ENCODE data around the gene EVL. TPM values are rescaled to one million over a fixed set of nuclear protein-coding genes. Genes with fewer than 3 reads are reported as not detected.
A peak's percentile ranks its signal among the peaks of the same experiment; 100 is the strongest.

Gene EVL
- total RNA-seq, 1 donor from 2014 or later = 290 TPM

DNA sequence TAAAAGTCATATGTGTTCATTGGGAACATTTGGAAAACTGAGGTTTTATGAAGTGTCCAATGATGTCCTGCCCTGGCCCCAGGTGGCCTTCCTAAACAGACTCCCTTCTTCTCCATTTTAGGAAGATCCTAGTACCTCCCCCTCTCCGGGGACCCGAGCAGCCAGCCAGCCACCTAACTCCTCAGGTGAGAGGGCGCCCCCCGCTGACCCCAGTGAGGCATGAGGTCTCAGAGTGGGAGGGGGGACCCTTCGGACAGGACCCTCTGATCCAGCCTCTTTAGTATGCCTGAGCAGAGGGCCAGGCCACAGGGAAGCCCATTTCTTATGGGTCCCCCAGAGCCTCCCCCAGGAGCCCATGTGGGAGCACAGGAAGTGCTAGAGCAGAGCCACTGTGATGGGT is 70.6 kb downstream of the EVL start:
- no peak overlapping the region for H3K27ac Mint-ChIP-seq
- peaks cover 65% of the 10 kb centered on the region for H3K36me3 Mint-ChIP-seq (ENCODE audit: low read depth)
- H3K4me1 Mint-ChIP-seq (ENCODE audit: low read depth) = no peaks in the 10 kb centered on the region
- H3K27me3 Mint-ChIP-seq (ENCODE audit: insufficient read depth) = no peaks in the 10 kb centered on the region
- DNase-seq (ENCODE audit: low spot score) = no peak
- intact Hi-C loops (cut with micrococcal nuclease) = no loop called here
- H3K9me3 Mint-ChIP-seq = no peaks in the 10 kb centered on the region
- H3K4me3 Mint-ChIP-seq = no peak overlapping the region

DNA sequence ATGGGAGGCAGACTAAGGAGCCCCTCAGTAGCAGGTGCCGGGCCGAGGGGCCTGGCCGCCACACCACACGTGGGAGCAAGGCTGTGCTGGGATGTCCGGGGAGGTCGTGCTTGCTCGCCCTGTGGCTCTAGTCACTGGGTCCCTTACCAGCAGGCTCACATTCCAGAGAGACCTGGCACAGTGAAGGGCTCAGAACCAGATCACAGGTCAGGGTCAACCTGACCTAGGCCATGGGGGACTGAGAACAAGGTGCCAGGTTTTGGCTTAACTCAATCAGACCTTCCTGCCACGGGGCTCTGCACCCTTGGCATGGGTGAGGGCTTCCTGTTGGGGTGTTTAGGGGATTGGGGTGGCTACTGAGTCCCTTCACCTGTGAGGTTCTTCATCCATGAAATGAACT is 72.0 kb downstream of the EVL start:
- Mint-ChIP-seq H3K36me3 (ENCODE audit: low read depth) (peaks cover 52% of the 10 kb centered on the region), H3K4me1 (ENCODE audit: low read depth) (no peaks in the 10 kb centered on the region), H3K27ac (peak overlapping the region; percentile 52), H3K27me3 (ENCODE audit: insufficient read depth) (no peaks in the 10 kb centered on the region), H3K4me3 (no peak overlapping the region), H3K9me3 (no peaks in the 10 kb centered on the region)
- no peak for DNase-seq (ENCODE audit: low spot score)
- intact Hi-C loops (cut with micrococcal nuclease) = no loop called here

DNA sequence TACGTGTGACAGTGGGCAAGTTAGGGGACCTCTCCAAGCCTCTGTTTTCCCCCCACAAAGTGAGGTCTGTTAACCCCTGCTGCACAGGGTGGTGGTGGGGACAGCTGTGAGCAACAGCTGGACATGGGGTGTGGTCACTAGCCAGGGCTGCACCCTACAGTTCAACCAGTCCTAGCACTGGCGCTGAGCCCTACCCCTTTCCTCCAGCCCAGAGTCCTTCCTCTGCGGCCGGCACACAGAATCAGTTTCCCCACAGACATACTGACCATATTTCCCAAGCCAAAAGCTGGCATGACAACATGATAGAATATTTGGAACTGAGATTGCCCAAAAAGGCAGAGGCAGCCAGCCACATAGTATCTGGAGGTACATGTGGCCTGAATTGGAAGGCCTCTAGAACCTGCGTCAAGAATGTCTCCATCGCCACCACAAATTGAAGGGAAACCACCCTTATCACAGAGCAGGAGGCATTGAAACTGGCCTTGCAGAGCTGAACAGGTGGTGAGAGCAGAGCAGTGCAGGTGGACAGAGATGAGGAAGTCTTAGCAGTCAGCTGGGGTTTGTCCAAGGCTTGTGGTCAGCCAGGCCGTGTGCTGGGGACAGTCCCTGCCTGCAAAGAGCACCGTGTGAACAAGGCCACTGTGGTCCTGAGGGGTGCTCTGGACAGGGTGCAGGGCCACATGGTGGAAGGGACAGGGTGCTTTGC is 73.0 kb downstream of the EVL start:
- Mint-ChIP-seq H3K27me3 (ENCODE audit: insufficient read depth) (no peaks in the 10 kb centered on the region), H3K9me3 (no peaks in the 10 kb centered on the region), H3K4me3 (no peak overlapping the region), H3K4me1 (ENCODE audit: low read depth) (no peaks in the 10 kb centered on the region), H3K27ac (no peak overlapping the region), H3K36me3 (ENCODE audit: low read depth) (peaks cover 46% of the 10 kb centered on the region)
- no peak for DNase-seq (ENCODE audit: low spot score)
- intact Hi-C loops (cut with micrococcal nuclease) = no loop called here

DNA sequence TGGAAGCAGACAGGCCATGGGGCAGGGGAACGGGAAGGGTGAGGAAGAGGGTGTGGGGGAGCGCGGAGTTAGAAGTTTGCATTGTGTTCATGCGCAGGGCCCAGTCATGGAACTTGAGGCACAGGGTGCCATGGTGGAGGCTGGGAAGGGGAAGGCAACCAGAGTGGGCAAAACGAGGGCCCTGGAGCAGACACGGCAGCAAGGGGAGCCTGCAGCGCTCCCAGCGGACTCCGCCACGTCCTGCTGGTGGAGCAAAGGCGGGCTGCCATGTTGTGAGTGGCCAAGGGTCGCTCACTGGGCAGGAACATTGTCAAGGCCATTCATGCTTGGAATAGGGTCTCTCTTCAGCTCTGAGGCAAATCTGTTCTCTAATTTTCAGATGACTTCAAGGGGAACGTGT is 73.7 kb downstream of the EVL start:
- no peaks in the 10 kb centered on the region for H3K27me3 Mint-ChIP-seq (ENCODE audit: insufficient read depth)
- no peak overlapping the region for H3K27ac Mint-ChIP-seq
- H3K36me3 Mint-ChIP-seq (ENCODE audit: low read depth) = peaks cover 44% of the 10 kb centered on the region
- intact Hi-C loops (cut with micrococcal nuclease) = no loop called here
- no peak for DNase-seq (ENCODE audit: low spot score)
- no peak overlapping the region for H3K4me3 Mint-ChIP-seq
- no peaks in the 10 kb centered on the region for H3K4me1 Mint-ChIP-seq (ENCODE audit: low read depth)
- H3K9me3 Mint-ChIP-seq = no peaks in the 10 kb centered on the region

DNA sequence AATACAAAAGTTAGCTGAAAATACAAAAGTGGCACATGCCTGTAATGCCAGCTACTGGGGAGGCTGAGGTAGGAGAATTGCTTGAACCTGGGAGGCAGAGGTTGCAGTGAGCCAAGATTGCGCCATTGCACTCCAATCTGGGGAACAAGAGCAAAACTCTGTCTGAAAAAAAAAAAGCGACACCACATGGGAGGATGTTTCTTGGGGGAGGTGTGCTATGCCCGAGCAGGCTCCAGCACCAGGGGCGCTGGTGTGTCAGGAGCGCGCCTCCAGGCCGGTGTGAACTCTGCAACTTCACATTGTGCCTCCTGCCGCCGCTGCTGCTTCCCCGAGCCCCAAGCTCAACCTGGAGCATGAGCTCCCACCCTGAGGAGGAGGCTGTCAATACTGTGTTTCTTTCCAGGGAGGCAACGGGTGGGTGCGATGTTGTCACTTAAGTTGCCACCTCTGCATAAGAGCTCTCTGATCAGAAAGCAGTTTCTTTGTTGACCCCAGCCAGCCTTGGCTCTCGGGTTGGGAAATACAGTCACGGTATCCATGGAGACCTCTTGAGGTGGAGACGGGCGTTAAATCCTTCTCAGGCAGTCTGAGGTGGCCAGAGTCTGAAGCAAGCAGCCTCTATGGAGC is 75.3 kb downstream of the EVL start:
- no peaks in the 10 kb centered on the region for H3K4me1 Mint-ChIP-seq (ENCODE audit: low read depth)
- no peak for DNase-seq (ENCODE audit: low spot score)
- intact Hi-C loops (cut with micrococcal nuclease) = no loop called here
- H3K9me3 Mint-ChIP-seq = no peaks in the 10 kb centered on the region
- peaks cover 31% of the 10 kb centered on the region for H3K36me3 Mint-ChIP-seq (ENCODE audit: low read depth)
- H3K27ac Mint-ChIP-seq = no peak overlapping the region
- no peak overlapping the region for H3K4me3 Mint-ChIP-seq
- H3K27me3 Mint-ChIP-seq (ENCODE audit: insufficient read depth) = no peaks in the 10 kb centered on the region

DNA sequence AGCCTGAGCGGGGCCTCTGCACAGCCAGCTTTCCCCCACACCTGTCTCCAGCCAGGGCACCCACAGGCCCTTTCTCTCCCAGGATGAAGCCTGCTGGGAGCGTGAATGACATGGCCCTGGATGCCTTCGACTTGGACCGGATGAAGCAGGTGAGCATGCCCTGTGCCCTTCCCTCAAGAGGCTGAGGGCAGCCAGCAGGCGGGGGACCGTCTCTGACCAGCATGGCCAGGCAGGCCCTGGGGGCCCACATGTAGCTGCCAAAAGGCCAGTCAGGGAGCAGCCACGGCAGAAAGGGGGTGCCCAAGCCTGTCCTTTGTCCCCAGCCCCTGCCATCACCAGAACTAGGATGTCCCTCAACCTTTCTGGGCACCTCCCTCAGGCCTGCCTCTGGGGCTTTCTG is 75.9 kb downstream of the EVL start:
- DNase-seq (ENCODE audit: low spot score) = no peak
- H3K4me1 Mint-ChIP-seq (ENCODE audit: low read depth) = no peaks in the 10 kb centered on the region
- H3K36me3 Mint-ChIP-seq (ENCODE audit: low read depth) = peaks cover 27% of the 10 kb centered on the region
- H3K9me3 Mint-ChIP-seq = no peaks in the 10 kb centered on the region
- intact Hi-C loops (cut with micrococcal nuclease) = no loop called here
- H3K27ac Mint-ChIP-seq = no peak overlapping the region
- H3K4me3 Mint-ChIP-seq = no peak overlapping the region
- H3K27me3 Mint-ChIP-seq (ENCODE audit: insufficient read depth) = no peaks in the 10 kb centered on the region

DNA sequence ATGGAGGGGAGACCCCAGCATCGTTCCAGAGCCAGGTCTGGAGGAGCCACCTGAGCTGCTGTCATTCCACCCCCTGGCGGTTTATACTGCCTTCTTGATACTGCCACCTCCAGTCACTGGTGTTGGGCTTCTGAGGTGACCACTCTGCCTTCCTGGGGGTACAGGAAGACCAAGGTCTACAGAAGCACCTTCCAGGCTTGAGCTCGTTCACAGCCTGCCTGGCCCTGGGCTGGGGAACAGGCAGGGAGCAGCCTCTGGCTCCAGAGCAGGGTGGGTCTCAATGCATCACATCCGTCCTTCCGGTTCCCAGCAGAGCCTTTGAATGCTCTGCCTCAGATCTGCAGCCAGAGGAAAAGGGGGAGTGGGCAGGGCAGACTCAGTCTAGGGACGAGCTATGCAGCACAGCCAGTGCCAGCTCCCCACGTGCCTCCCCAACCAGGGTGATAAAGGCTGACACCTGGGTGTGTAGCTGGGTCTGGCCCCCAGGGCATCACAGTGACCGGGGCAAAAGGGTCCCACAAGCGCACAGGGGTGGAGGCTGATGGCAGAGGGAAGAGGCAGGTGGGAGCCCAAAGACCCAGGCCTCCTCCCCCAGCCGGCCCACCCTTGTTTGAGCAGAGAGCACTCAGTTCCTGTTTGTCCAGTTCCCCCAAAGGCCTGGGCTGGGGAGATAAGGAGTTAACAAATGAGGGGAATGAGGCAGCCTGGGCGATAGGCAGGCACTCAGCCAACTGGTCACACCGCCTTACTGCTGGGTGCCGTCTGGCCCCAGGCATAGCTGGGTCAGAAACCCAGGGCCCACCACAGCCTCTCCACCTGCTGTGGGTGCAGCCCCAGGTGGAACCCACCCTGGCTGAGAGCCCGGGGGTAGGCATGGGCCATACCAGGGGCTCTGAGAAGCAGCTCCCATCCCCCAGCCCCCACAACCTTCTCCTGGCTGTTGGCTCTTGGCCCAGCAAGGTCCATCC is 77.1 kb downstream of the EVL start:
- intact Hi-C loops (cut with micrococcal nuclease) = no loop called here
- H3K36me3 Mint-ChIP-seq (ENCODE audit: low read depth) = peaks cover 19% of the 10 kb centered on the region
- H3K9me3 Mint-ChIP-seq = no peaks in the 10 kb centered on the region
- no peaks in the 10 kb centered on the region for H3K4me1 Mint-ChIP-seq (ENCODE audit: low read depth)
- peak overlapping the region; percentile 61 for H3K27ac Mint-ChIP-seq
- DNase-seq (ENCODE audit: low spot score) = no peak
- no peak overlapping the region for H3K4me3 Mint-ChIP-seq
- no peaks in the 10 kb centered on the region for H3K27me3 Mint-ChIP-seq (ENCODE audit: insufficient read depth)

DNA sequence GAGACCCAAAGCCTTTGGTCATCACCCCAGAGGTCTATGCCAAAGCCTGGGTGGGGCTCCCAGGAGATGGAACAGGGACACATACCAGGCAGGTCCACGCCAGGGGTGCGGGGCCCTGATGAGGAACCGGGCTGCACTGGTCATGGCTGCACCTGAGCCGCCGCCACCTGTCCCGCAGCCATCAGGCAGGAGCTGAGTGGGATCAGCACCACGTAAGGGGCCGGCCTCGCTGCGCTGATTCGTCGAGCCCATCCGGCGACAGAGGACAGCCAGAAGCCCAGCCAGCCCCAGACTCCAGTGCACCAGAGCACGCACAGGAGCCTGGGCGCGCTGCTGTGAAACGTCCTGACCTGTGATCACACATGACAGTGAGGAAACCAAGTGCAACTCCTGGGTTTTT is 78.3 kb downstream of the EVL start:
- peaks cover 14% of the 10 kb centered on the region for H3K36me3 Mint-ChIP-seq (ENCODE audit: low read depth)
- H3K4me3 Mint-ChIP-seq = no peak overlapping the region
- no peaks in the 10 kb centered on the region for H3K4me1 Mint-ChIP-seq (ENCODE audit: low read depth)
- H3K27me3 Mint-ChIP-seq (ENCODE audit: insufficient read depth) = no peaks in the 10 kb centered on the region
- DNase-seq (ENCODE audit: low spot score) = no peak
- H3K27ac Mint-ChIP-seq = no peak overlapping the region
- H3K9me3 Mint-ChIP-seq = no peaks in the 10 kb centered on the region
- intact Hi-C loops (cut with micrococcal nuclease) = no loop called here

DNA sequence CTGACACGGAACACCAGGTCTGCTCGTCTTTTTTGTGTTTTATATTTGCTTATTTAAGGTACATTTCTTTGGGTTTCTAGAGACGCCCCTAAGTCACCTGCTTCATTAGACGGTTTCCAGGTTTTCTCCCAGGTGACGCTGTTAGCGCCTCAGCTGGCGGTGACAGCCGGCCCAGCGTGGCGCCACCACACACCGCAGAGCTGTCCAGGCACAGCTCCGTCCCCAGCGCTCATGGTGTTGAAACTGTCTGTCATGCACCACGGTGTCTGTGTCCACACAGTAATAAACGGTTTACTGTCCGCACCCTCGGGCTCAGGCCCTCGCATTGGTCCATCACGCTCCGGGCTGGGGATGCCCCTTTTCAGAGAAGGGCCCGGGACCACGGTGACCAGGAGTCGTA is 78.7 kb downstream of the EVL start:
- Mint-ChIP-seq H3K36me3 (ENCODE audit: low read depth) (peaks cover 10% of the 10 kb centered on the region), H3K4me1 (ENCODE audit: low read depth) (no peaks in the 10 kb centered on the region), H3K27ac (no peak overlapping the region), H3K4me3 (no peak overlapping the region), H3K27me3 (ENCODE audit: insufficient read depth) (no peaks in the 10 kb centered on the region), H3K9me3 (no peaks in the 10 kb centered on the region)
- DNase-seq (ENCODE audit: low spot score) = no peak
- intact Hi-C loops (cut with micrococcal nuclease) = no loop called here

DNA sequence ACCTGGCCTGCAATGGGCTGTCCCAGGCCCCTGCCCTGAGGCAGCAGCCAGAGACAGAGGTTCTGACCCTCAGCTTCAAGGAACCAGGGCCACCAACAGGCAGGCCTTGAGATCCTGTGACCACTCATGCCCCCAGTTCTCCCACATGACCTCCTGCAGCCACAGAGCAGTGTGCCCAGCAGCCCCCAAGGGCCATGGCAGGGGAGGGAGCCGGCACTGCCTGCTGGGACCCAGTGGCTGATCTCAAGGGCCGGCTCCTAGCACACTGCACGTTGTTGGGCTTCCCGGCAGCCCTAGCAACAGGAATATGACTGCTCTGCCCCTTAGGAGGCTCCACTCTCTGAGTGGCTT is 79.4 kb downstream of the EVL start:
- H3K27me3 Mint-ChIP-seq (ENCODE audit: insufficient read depth) = no peaks in the 10 kb centered on the region
- intact Hi-C loops (cut with micrococcal nuclease) = no loop called here
- no peaks in the 10 kb centered on the region for H3K9me3 Mint-ChIP-seq
- H3K4me3 Mint-ChIP-seq = no peak overlapping the region
- H3K4me1 Mint-ChIP-seq (ENCODE audit: low read depth) = no peaks in the 10 kb centered on the region
- no peak overlapping the region for H3K27ac Mint-ChIP-seq
- H3K36me3 Mint-ChIP-seq (ENCODE audit: low read depth) = peaks cover 8% of the 10 kb centered on the region
- no peak for DNase-seq (ENCODE audit: low spot score)

DNA sequence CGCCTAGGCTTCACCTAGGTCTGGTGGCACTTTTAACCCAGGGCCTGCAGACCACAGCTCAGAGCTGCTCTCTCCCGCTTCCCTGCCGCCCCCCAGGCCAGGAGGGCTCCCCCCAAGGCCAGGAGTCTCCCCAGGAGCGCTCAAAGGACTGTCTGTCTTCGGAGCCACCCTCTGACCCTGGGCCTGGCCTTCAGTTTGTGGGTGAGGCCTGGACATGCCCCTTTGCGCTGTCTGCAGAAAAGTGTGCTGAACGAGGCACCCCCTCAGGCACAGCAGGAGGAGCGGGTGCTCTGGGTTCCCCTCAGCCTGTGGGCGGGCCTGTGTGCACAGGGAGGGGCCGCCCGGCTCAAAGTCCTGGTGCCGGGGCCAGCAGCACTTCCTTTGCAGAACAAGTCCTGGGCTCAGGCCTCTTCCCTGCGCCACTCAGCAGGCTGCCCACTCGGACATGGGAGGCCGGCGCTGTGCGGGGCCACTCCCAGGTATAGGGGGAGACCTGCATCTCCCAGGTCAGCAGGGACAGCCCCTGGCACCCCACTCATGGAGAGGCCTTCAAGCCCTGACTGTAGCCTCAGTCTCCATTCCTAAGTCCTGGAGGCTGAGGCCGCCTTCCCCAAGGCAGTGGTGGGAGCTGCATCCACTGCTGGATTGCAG is 79.9 kb downstream of the EVL start:
- Mint-ChIP-seq H3K36me3 (ENCODE audit: low read depth) (peaks cover 6% of the 10 kb centered on the region), H3K9me3 (no peaks in the 10 kb centered on the region), H3K27me3 (ENCODE audit: insufficient read depth) (no peaks in the 10 kb centered on the region), H3K4me1 (ENCODE audit: low read depth) (no peaks in the 10 kb centered on the region), H3K27ac (no peak overlapping the region), H3K4me3 (no peak overlapping the region)
- DNase-seq (ENCODE audit: low spot score) = no peak
- intact Hi-C loops (cut with micrococcal nuclease) = no loop called here

DNA sequence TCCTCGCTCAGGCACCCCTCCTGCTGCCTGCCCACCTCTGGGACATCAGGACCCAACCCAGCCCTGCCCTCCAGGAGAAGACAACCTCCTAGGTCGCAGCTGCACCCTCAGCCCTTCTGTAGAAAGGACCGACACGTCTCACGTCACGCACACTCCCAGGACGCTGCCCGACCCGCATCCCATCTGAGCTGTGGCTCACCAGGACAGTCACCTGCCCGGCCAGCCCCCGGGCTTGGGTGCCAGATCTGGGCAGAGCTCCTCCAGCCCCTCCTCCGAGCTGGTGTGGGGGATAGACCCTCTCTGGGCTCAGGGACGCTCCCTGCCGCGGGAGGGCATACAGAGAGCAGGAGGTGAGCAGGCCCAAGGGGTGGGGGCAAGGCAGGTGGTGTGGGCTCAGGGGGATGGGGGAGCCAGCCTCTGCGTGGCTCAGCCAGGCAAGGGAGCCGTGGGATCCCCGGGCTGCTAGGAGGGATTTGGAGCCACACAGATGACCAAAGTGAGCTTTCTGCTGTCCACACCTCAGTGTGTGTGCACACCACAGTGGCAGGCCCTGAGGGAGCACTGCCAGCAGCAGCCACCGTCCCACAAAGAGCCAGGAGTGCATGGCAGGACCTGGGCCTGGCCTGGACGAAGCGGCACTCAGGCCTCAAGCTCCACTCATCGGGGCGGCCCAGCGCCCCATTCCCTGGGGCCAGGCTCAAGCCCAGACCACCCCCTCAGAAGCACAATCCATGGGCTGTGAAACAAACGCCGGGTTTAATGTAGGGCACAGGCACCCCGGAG is 80.7 kb downstream of the EVL start:
- intact Hi-C loops (cut with micrococcal nuclease) = no loop called here
- Mint-ChIP-seq H3K27me3 (ENCODE audit: insufficient read depth) (no peaks in the 10 kb centered on the region), H3K27ac (no peak overlapping the region), H3K4me1 (ENCODE audit: low read depth) (no peaks in the 10 kb centered on the region), H3K4me3 (no peak overlapping the region), H3K9me3 (no peaks in the 10 kb centered on the region), H3K36me3 (ENCODE audit: low read depth) (peaks cover 6% of the 10 kb centered on the region)
- no peak for DNase-seq (ENCODE audit: low spot score)

Measured in activated T-helper 1 cell treated with anti-CD3 and anti-CD28 coated beads, Interleukin-12 subunit alpha, Interleukin-12 subunit beta, Interleukin-2, Interleukin-4 antibody, amounts not matched to agents 30 ng/mL and 10 ng/mL and 1 ng/mL, durations not matched to agents 14 hours and 24 hours and 36 hours (primary cell).